GM12878 (cell line): ENCODE measurements around the gene OR2T27. TPM values are rescaled to one million over a fixed set of nuclear protein-coding genes. Genes with fewer than 3 reads are reported as not detected.

ENCODE experiments used
- ATF7 ChIP-seq: fragments of 450-650 bp; IDR thresholded peaks from 2 replicates; pipeline ENCODE4 v1.6.1; 2016; ENCODE audit warnings: low read depth, mild to moderate bottlenecking
- DPF2 ChIP-seq: fragments of 450-650 bp; IDR thresholded peaks from 2 replicates; pipeline ENCODE4 v1.6.1; 2017; ENCODE audit warnings: mild to moderate bottlenecking
- EGR1 ChIP-seq, 2 experiments: IDR thresholded peaks; 1 replicate in 1 of 2; 2 replicates in 1 of 2; pipeline ENCODE4 v1.6.1; 2011 to 2012; ENCODE audit warnings: low read depth in 2 of 2, low read length in 2 of 2, borderline replicate concordance in 1 of 2, mild to moderate bottlenecking in 1 of 2, moderate library complexity in 1 of 2
- EP300 ChIP-seq, 2 experiments: fragments of 150-350 bp in 1 of 2; IDR thresholded peaks; 2 replicates each; pipeline ENCODE4 v1.6.1; 2011 to 2012; ENCODE audit warnings: low read depth in 2 of 2, low read length in 2 of 2, borderline replicate concordance in 1 of 2, improper control_type of control experiment in 1 of 2, inconsistent platforms in 1 of 2; ENCODE audit not compliant: control insufficient read depth in 1 of 2
- GATAD2B ChIP-seq: fragments of 450-650 bp; conservative IDR thresholded peaks from 2 replicates; pipeline ENCODE4 v1.6.1; 2017; ENCODE audit warnings: low read depth, mild to moderate bottlenecking, moderate library complexity
- HDGF ChIP-seq: fragments of 450-650 bp; IDR thresholded peaks from 2 replicates; pipeline ENCODE4 v1.6.1; 2016; ENCODE audit warnings: antibody characterized with exemption
- IKZF1 ChIP-seq: fragments of 450-650 bp; conservative IDR thresholded peaks from 2 replicates; pipeline ENCODE4 v1.6.1; 2017; ENCODE audit warnings: antibody characterized with exemption, mild to moderate bottlenecking
- MEF2A ChIP-seq: IDR thresholded peaks from 2 replicates; pipeline ENCODE4 v1.6.1; 2011; ENCODE audit warnings: low read depth, mild to moderate bottlenecking, low read length, moderate library complexity; ENCODE audit not compliant: insufficient read depth
- PBX3 ChIP-seq: IDR thresholded peaks from 2 replicates; pipeline ENCODE4 v1.6.1; 2011; ENCODE audit warnings: mild to moderate bottlenecking, low read depth, low read length, moderate library complexity; ENCODE audit not compliant: insufficient replicate concordance
- RAD51 ChIP-seq: fragments of 450-650 bp; IDR thresholded peaks from 2 replicates; pipeline ENCODE4 v1.6.1; 2016; ENCODE audit warnings: moderate library complexity, mild to moderate bottlenecking, inconsistent platforms
- RBBP5 ChIP-seq: fragments of 200-600 bp; sonication (generic); conservative IDR thresholded peaks from 2 replicates; pipeline ENCODE4 v1.6.1; 2016
- RELA ChIP-seq: fragments of 450-650 bp; IDR thresholded peaks from 2 replicates; pipeline ENCODE4 v1.8.0; 2014; ENCODE audit warnings: borderline replicate concordance; ENCODE audit not compliant: partially characterized antibody
- RUNX3 ChIP-seq: IDR thresholded peaks from 2 replicates; pipeline ENCODE4 v1.6.1; 2012; ENCODE audit warnings: low read length, inconsistent platforms
- SMARCA5 ChIP-seq: fragments of 450-650 bp; IDR thresholded peaks from 2 replicates; pipeline ENCODE4 v1.6.1; 2017; ENCODE audit warnings: mild to moderate bottlenecking
- SP1 ChIP-seq: IDR thresholded peaks from one replicate; pipeline ENCODE4 v1.6.1; 2011; ENCODE audit warnings: low read depth, low read length
- ZNF592 ChIP-seq: fragments of 450-650 bp; IDR thresholded peaks from 2 replicates; pipeline ENCODE4 v1.6.1; 2017; ENCODE audit warnings: mild to moderate bottlenecking, moderate library complexity
- ZZZ3 ChIP-seq: IDR thresholded peaks from 2 replicates; pipeline ENCODE4 v1.6.1; 2011; ENCODE audit warnings: low read depth; ENCODE audit not compliant: control insufficient read depth, insufficient read length
- polyA plus RNA-seq, 11 experiments: library from polyadenylated mRNA; depleted of rRNA in 4 of 11; unstranded in 6 of 11; stranded (reverse) in 5 of 11; fragments of >200 nt; fragmentation: Nextera tagmentation in 4 of 11; fragmentation: Illumina TruSeq in 1 of 11; extraction: Ambion mirVana in 4 of 11; extraction: Trizol in 1 of 11; gene quantifications; 1 replicate in 1 of 11; 2 replicates in 10 of 11; pipeline versions ENCODE4 v1.2.1 to v1.2.3, GENCODE V29; 2011 to 2016; ENCODE audit warnings: inconsistent platforms in 2 of 11, missing spikeins in 2 of 11, low read depth in 1 of 11
- total RNA-seq, 4 experiments: library from RNA; depleted of rRNA in 3 of 4; stranded (reverse); fragments of >200 nt in 3 of 4; fragmentation: Illumina TruSeq in 1 of 4; extraction: Trizol in 1 of 4; gene quantifications; 2 replicates each; pipeline versions ENCODE4 v1.2.1 to v1.2.3, GENCODE V29; 2013 to 2021
- TF ChIP-seq, protein P1 (sequence below): IDR thresholded peaks from 2 replicates; pipeline ENCODE4 v1.6.1; 2012; ENCODE audit warnings: low read depth, low read length, improper control_type of control experiment
- TF ChIP-seq, protein P2 (sequence below): IDR thresholded peaks from 2 replicates; pipeline ENCODE4 v1.6.1; 2011; ENCODE audit warnings: borderline replicate concordance, low read depth, mild to moderate bottlenecking, moderate library complexity, mixed read lengths, low read length; ENCODE audit not compliant: insufficient read depth; ENCODE audit errors: extremely low read length
- TF ChIP-seq, protein P3 (sequence below): IDR thresholded peaks from 2 replicates; pipeline ENCODE4 v1.6.1; 2011; ENCODE audit warnings: borderline replicate concordance, low read depth, mild to moderate bottlenecking, moderate library complexity, low read length; ENCODE audit not compliant: insufficient read depth, poor library complexity, severe bottlenecking

Gene OR2T27
- total and polyA plus RNA-seq, 10 of the 15 experiments (the other 5 are each of a cell fraction or from before 2014, with no cell fraction given), result 0.13 to 0.33 (median 0.22) TPM; not detected in 3

DNA sequence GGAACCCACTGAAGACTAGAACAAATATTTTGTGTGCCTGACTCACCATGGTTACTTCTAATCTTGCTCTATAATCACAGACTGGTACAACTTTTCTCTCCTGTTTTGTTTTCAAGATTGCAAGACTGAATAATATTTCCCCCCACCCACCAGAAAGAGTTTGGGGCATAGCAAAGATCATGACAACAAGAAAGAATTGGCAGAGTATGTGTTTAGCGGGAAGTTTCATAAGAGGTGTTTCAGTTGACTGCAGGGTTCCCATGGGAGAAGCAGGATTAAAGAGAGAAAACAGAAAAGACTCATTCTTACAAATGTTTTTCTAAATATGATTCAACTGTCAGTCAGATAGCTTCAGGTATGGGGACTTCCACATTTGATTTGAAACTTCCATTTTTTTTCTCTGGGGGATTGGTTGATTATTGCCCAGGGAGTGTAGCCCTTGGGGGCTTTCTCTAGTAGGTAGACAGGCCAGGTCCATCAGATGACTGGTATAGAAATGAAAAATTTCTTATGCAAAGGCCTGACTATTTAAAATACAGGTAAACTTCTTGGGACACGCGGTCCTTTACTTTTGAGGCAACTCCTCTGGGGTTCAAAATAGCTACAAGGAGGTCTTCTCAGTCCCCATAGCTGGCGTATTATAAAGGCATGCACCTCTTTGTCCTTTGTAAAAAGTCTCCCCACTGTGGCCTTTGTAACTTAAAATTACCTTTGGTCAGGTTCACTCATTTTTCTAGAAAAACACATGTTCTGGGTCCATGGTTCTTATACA is 33.4 kb upstream of the OR2T27 start (continued):
- TF ChIP-seq, protein P1, sequence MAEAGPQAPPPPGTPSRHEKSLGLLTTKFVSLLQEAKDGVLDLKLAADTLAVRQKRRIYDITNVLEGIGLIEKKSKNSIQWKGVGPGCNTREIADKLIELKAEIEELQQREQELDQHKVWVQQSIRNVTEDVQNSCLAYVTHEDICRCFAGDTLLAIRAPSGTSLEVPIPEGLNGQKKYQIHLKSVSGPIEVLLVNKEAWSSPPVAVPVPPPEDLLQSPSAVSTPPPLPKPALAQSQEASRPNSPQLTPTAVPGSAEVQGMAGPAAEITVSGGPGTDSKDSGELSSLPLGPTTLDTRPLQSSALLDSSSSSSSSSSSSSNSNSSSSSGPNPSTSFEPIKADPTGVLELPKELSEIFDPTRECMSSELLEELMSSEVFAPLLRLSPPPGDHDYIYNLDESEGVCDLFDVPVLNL, result no peak
- TF ChIP-seq DPF2 (0 out of 2 replicates have a peak, but pooled peaks have one; percentile 42), SMARCA5 (no peak), RUNX3 (peak; percentile 28; the same call in 1 of the 2 replicates), MEF2A (peak; percentile 37; the same call in 1 of the 2 replicates), ATF7 (peak; percentile 77), EP300 (IDR thresholded peaks at IDR 0.05; ENCODE audit: borderline replicate concordance in 1 of 2, control insufficient read depth in 1 of 2, low read depth in 2 of 2, low read length in 2 of 2) (peak in 1 of 2 experiments; percentile 84; a peak in 1 of 4 replicates), RAD51 (no peak), ZNF592 (peak; percentile 69), SP1 (no peak), RBBP5 (no peak), ZZZ3 (no peak), HDGF (no peak), PBX3 (peak; percentile 61), EGR1 (IDR thresholded peaks at IDR 0.05; ENCODE audit: borderline replicate concordance in 1 of 2, low read depth in 2 of 2, low read length in 2 of 2) (peak in 1 of 2 experiments; percentile 35; a peak in 1 of 3 replicates), RELA (peak; percentile 75), IKZF1 (peak; percentile 91), GATAD2B (peak; percentile 78; the same call in 1 of the 2 replicates)
- TF ChIP-seq, protein P2, sequence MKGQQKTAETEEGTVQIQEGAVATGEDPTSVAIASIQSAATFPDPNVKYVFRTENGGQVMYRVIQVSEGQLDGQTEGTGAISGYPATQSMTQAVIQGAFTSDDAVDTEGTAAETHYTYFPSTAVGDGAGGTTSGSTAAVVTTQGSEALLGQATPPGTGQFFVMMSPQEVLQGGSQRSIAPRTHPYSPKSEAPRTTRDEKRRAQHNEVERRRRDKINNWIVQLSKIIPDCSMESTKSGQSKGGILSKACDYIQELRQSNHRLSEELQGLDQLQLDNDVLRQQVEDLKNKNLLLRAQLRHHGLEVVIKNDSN, result no peak
- TF ChIP-seq, protein P3, sequence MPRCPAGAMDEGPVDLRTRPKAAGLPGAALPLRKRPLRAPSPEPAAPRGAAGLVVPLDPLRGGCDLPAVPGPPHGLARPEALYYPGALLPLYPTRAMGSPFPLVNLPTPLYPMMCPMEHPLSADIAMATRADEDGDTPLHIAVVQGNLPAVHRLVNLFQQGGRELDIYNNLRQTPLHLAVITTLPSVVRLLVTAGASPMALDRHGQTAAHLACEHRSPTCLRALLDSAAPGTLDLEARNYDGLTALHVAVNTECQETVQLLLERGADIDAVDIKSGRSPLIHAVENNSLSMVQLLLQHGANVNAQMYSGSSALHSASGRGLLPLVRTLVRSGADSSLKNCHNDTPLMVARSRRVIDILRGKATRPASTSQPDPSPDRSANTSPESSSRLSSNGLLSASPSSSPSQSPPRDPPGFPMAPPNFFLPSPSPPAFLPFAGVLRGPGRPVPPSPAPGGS, result peak; percentile 84
